Measurements from ENCODE around the gene NACC2. TPM values are rescaled to one million over a fixed set of nuclear protein-coding genes. Genes with fewer than 3 reads are reported as not detected.

The NACC2 gene
- total and polyA plus RNA-seq, 2 of the 8 experiments (the other 6 are each of a cell fraction or from before 2014, with no cell fraction given), result 8.3 to 14.0 TPM

GRCh38 chr9:136074706-136075105, 20.4 kb downstream of the NACC2 start:
- no peak overlapping the region for H3K4ac ChIP-seq (replicated peaks; ENCODE audit: insufficient read length, low read depth, low read length)
- H3K4me2 ChIP-seq (ENCODE audit: insufficient read depth in 1 of 2, low read depth in 2 of 2, low read length in 2 of 2), result no peak overlapping the region
- peak in 1 of 2 experiments; percentile 47 for DNase-seq (ENCODE audit: low read depth in 1 of 2, low spot score in 2 of 2)
- no peak overlapping the region for H3K9ac ChIP-seq (replicated peaks in 1 of 4; ENCODE audit: extremely low read depth in 1 of 4, low read depth in 3 of 4, low read length in 3 of 4)
- no peak overlapping the region for H2AFZ ChIP-seq (ENCODE audit: low read length)
- ChIA-PET POLR2A (ENCODE audit: partially characterized antibody) (interaction anchor here (0.9 to 1.7 kb wide), 3 partner anchors 10 to 23 kb away, joined by 3 read pairs; no protein-coding TSS in a partner anchor), CTCF (ENCODE audit: partially characterized antibody) (interaction anchor here (1.2 kb wide), 1 partner anchor 64 kb away, joined by 3 read pairs; no protein-coding TSS in a partner anchor)
- H3K36me3 ChIP-seq (ENCODE audit: control insufficient read depth in 2 of 4, insufficient read depth in 4 of 4, low read length in 3 of 4), result no peaks in the 10 kb centered on the region
- no peak for FAIRE-seq
- H2BK15ac ChIP-seq (ENCODE audit: low read length), result no peak overlapping the region
- no peaks in the 10 kb centered on the region for H3K23me2 ChIP-seq (ENCODE audit: low read depth, low read length)
- no peak overlapping the region for H3K4me3 ChIP-seq (ENCODE audit: extremely low read depth in 1 of 4, insufficient read depth in 2 of 4, low read depth in 3 of 4, low read length in 4 of 4)
- H3K79me1 ChIP-seq (ENCODE audit: low read depth, low read length), result no peaks in the 10 kb centered on the region; the same call in 1 of the 2 replicates
- no peak overlapping the region for H2BK120ac ChIP-seq (replicated peaks; ENCODE audit: low read depth, low read length)
- no peaks in the 10 kb centered on the region for H4K20me1 ChIP-seq (replicated peaks in 1 of 2; ENCODE audit: control insufficient read depth in 1 of 2, insufficient read depth in 2 of 2, low read length in 2 of 2)
- TF ChIP-seq CHD2 (IDR thresholded peaks at IDR 0.05; ENCODE audit: low read length) (no peak), RNF2 (IDR thresholded peaks at IDR 0.05; ENCODE audit: borderline replicate concordance, low read depth, low read length, missing control alignments, poor library complexity, severe bottlenecking) (no peak), TAF1 (IDR thresholded peaks at IDR 0.05; ENCODE audit: low read depth, low read length) (no peak), USF2 (IDR thresholded peaks at IDR 0.05; ENCODE audit: low read length) (no peak), TAF7 (optimal IDR thresholded peaks at IDR 0.05; ENCODE audit: borderline replicate concordance, low read depth, low read length) (no peak), POLR2AphosphoS5 (IDR thresholded peaks at IDR 0.05; ENCODE audit: low read depth, low read length) (no peak), SP4 (IDR thresholded peaks at IDR 0.05; ENCODE audit: low read length) (no peak)
- TF ChIP-seq, protein P1, sequence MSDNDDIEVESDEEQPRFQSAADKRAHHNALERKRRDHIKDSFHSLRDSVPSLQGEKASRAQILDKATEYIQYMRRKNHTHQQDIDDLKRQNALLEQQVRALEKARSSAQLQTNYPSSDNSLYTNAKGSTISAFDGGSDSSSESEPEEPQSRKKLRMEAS (IDR thresholded peaks at IDR 0.05), result no peak
- TF ChIP-seq, protein P2, sequence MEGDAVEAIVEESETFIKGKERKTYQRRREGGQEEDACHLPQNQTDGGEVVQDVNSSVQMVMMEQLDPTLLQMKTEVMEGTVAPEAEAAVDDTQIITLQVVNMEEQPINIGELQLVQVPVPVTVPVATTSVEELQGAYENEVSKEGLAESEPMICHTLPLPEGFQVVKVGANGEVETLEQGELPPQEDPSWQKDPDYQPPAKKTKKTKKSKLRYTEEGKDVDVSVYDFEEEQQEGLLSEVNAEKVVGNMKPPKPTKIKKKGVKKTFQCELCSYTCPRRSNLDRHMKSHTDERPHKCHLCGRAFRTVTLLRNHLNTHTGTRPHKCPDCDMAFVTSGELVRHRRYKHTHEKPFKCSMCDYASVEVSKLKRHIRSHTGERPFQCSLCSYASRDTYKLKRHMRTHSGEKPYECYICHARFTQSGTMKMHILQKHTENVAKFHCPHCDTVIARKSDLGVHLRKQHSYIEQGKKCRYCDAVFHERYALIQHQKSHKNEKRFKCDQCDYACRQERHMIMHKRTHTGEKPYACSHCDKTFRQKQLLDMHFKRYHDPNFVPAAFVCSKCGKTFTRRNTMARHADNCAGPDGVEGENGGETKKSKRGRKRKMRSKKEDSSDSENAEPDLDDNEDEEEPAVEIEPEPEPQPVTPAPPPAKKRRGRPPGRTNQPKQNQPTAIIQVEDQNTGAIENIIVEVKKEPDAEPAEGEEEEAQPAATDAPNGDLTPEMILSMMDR (IDR thresholded peaks at IDR 0.05; ENCODE audit: control extremely low read depth in 1 of 3, insufficient read depth in 1 of 3, low read depth in 1 of 3, low read length in 3 of 3), result no peak
- no peak overlapping the region for H2BK12ac ChIP-seq (ENCODE audit: low read depth, low read length)
- H3K27ac ChIP-seq (ENCODE audit: low read depth, low read length), result no peak overlapping the region
- H3K9me3 ChIP-seq (ENCODE audit: insufficient read depth in 2 of 2, low read depth in 1 of 2, low read length in 1 of 2), result no peaks in the 10 kb centered on the region
- peak overlapping the region; percentile 41; the same call in 1 of the 2 replicates for H4K8ac ChIP-seq (ENCODE audit: extremely low read depth, insufficient read depth, low read length)
- H3K56ac ChIP-seq (replicated peaks; ENCODE audit: insufficient read length, low read depth, low read length), result no peak overlapping the region
- peaks cover 0 to 5% (median 2%) of the 10 kb centered on the region in 4 experiments; a peak in 4 of 7 replicates for H3K4me1 ChIP-seq (replicated peaks in 1 of 4; ENCODE audit: control insufficient read depth in 3 of 4, insufficient read depth in 4 of 4, low read length in 3 of 4)
- no peak overlapping the region for H4K5ac ChIP-seq (ENCODE audit: insufficient read length, low read depth, low read length)
- no peak overlapping the region for H3K23ac ChIP-seq (ENCODE audit: insufficient read length)
- no peak overlapping the region for H3K18ac ChIP-seq (ENCODE audit: extremely low read depth, low read length)
- no peak overlapping the region for H2BK5ac ChIP-seq (ENCODE audit: low read depth, low read length)
- no peak overlapping the region for H2AK5ac ChIP-seq (ENCODE audit: low read depth, low read length)
- no peaks in the 10 kb centered on the region for H3K27me3 ChIP-seq (replicated peaks in 1 of 4; ENCODE audit: control insufficient read depth in 3 of 4, extremely low read depth in 1 of 4, insufficient read depth in 3 of 4, low read length in 3 of 4)
- no peak overlapping the region for H4K91ac ChIP-seq (replicated peaks; ENCODE audit: insufficient read length, low read length)
- no peaks in the 10 kb centered on the region; a peak in 1 of 4 replicates for H3K79me2 ChIP-seq (ENCODE audit: control insufficient read depth in 1 of 2, insufficient read depth in 2 of 2, low read length in 2 of 2)
- H3K14ac ChIP-seq (ENCODE audit: insufficient read length), result no peak overlapping the region
- no peak overlapping the region for H2BK20ac ChIP-seq (ENCODE audit: low read length)
- 90% methylated on average over 17 of the region's 28 CpGs; no CpG with 5 or more reads in 1 of the 2 experiments for WGBS, 2 experiments (ENCODE audit: extremely low coverage in 1 of 2, insufficient coverage in 1 of 2, insufficient read length in 1 of 2, insufficient replicate concordance in 2 of 2, low coverage in 1 of 2, low lambda C conversion rate in 2 of 2, missing lambda C conversion rate in 1 of 2)
